Smooth muscle cell (in vitro differentiated cells): ENCODE measurements around the gene GAB3. TPM values are rescaled to one million over a fixed set of nuclear protein-coding genes. Genes with fewer than 3 reads are reported as not detected.

Source experiments
- DNase-seq: peaks from one replicate; lab custom pipeline; 2025; ENCODE audit not compliant: unreplicated experiment; lab: John Stamatoyannopoulos, UW
- H2AFZ ChIP-seq: fragments of 200-600 bp; sonication (generic); 2 replicates; pipeline ENCODE4 v1.6.0; 2016; ENCODE audit warnings: antibody characterized with exemption, low read depth, mild to moderate bottlenecking
- H3F3A ChIP-seq: fragments of 200-600 bp; sonication (generic); 2 replicates; pipeline ENCODE4 v1.6.0; 2017; ENCODE audit warnings: antibody characterized with exemption, low read depth
- H3K27ac ChIP-seq: fragments of 200-600 bp; sonication (generic); 2 replicates; pipeline ENCODE4 v1.5.1; 2016; ENCODE audit warnings: low read depth, mild to moderate bottlenecking
- H3K27me3 ChIP-seq: fragments of 200-600 bp; sonication (generic); 2 replicates; pipeline ENCODE4 v1.6.1; 2016; ENCODE audit warnings: low read depth, mild to moderate bottlenecking
- H3K36me3 ChIP-seq: fragments of 200-600 bp; sonication (generic); 2 replicates; pipeline ENCODE4 v1.5.1; 2016; ENCODE audit warnings: low read depth
- H3K4me1 ChIP-seq: fragments of 200-600 bp; sonication (generic); 2 replicates; pipeline ENCODE4 v1.5.1; 2016; ENCODE audit warnings: low read depth
- H3K4me2 ChIP-seq: fragments of 200-600 bp; sonication (generic); 2 replicates; pipeline ENCODE4 v1.6.0; 2016; ENCODE audit warnings: mild to moderate bottlenecking
- H3K4me3 ChIP-seq: fragments of 200-600 bp; sonication (generic); 2 replicates; pipeline ENCODE4 v1.5.1; 2016; ENCODE audit warnings: mild to moderate bottlenecking
- H3K79me2 ChIP-seq: fragments of 200-600 bp; sonication (generic); 2 replicates; pipeline ENCODE4 v1.6.0; 2016; ENCODE audit warnings: low read depth, mild to moderate bottlenecking
- H3K9ac ChIP-seq: fragments of 200-600 bp; sonication (generic); 2 replicates; pipeline ENCODE4 v1.6.0; 2016; ENCODE audit warnings: low read depth
- H3K9me3 ChIP-seq: fragments of 200-600 bp; sonication (generic); replicated peaks from 2 replicates; pipeline ENCODE4 v1.5.1; 2016; ENCODE audit warnings: low read depth
- H4K20me1 ChIP-seq: fragments of 200-600 bp; sonication (generic); 2 replicates; pipeline ENCODE4 v1.6.0; 2016; ENCODE audit warnings: low read depth
- CTCF ChIP-seq: fragments of 200-600 bp; sonication (generic); IDR thresholded peaks from 2 replicates; pipeline ENCODE4 v1.5.1; 2017; ENCODE audit warnings: borderline replicate concordance, mild to moderate bottlenecking, antibody characterized with exemption; ENCODE audit not compliant: insufficient read depth, poor library complexity, severe bottlenecking
- WGBS: methylation state at CpG from one replicate; pipeline ENCODE4 v1.1.7; 2016; ENCODE audit warnings: low lambda C conversion rate; 5-methylcytosine and 5-hydroxymethylcytosine counted together
- polyA plus RNA-seq: library from polyadenylated mRNA; unstranded; fragments of >200 nt; fragmentation: Nextera tagmentation; extraction: Ambion mirVana; gene quantifications from 2 replicates; pipeline ENCODE4 v1.2.1, GENCODE V29; 2016
- total RNA-seq: library from RNA; depleted of rRNA; stranded (reverse); fragments of >200 nt; gene quantifications from 2 replicates; pipeline ENCODE4 v1.2.3, GENCODE V29; 2014

GAB3 gene
- total and polyA plus RNA-seq, 2 experiments from 2014 or later, result 0.39 to 0.72 TPM

- no peak for TF ChIP-seq CTCF
Observed at GRCh38 chrX:154795016-154795415, 44.1 kb upstream of the GAB3 start.

GRCh38 chrX:154793084-154793795 is 42.4 kb upstream of the GAB3 start:
- 83% methylated on average over 7 of the region's 7 CpGs for WGBS
- no peak for DNase-seq
- Histone ChIP-seq H3K9me3 (no peaks in the 10 kb centered on the region), H3K36me3 (no peaks in the 10 kb centered on the region), H3F3A (no peaks in the 10 kb centered on the region), H3K79me2 (no peaks in the 10 kb centered on the region), H3K4me2 (no peak overlapping the region), H3K4me3 (no peak overlapping the region), H3K27me3 (no peaks in the 10 kb centered on the region), H4K20me1 (no peaks in the 10 kb centered on the region), H2AFZ (no peak overlapping the region), H3K9ac (no peak overlapping the region), H3K4me1 (no peaks in the 10 kb centered on the region), H3K27ac (no peak overlapping the region)
- TF ChIP-seq CTCF, result no peak

More at GRCh38 chrX:154795016-154795415, 44.1 kb upstream of the GAB3 start:
- H3K27me3 ChIP-seq, result no peaks in the 10 kb centered on the region
- no peaks in the 10 kb centered on the region for H3K79me2 ChIP-seq
- H3K9me3 ChIP-seq, result no peaks in the 10 kb centered on the region
- H3K4me1 ChIP-seq, result no peaks in the 10 kb centered on the region
- H3K4me3 ChIP-seq, result no peak overlapping the region
- H3K4me2 ChIP-seq, result no peak overlapping the region
- 64% methylated on average over 2 of the region's 2 CpGs for WGBS
- H3K27ac ChIP-seq, result no peak overlapping the region
- no peaks in the 10 kb centered on the region for H4K20me1 ChIP-seq
- H3K9ac ChIP-seq, result no peak overlapping the region
- no peak for DNase-seq
- H3F3A ChIP-seq, result no peaks in the 10 kb centered on the region
- H3K36me3 ChIP-seq, result no peaks in the 10 kb centered on the region
- H2AFZ ChIP-seq, result no peak overlapping the region

GRCh38 chrX:154791939-154792338 is 41.1 kb upstream of the GAB3 start:
- no peak for TF ChIP-seq CTCF
- Histone ChIP-seq H3F3A (no peaks in the 10 kb centered on the region), H4K20me1 (no peaks in the 10 kb centered on the region), H3K27ac (no peak overlapping the region), H3K4me2 (no peak overlapping the region), H3K79me2 (no peaks in the 10 kb centered on the region), H3K4me1 (no peaks in the 10 kb centered on the region), H3K36me3 (no peaks in the 10 kb centered on the region), H2AFZ (no peak overlapping the region), H3K9ac (no peak overlapping the region), H3K4me3 (no peak overlapping the region), H3K27me3 (no peaks in the 10 kb centered on the region), H3K9me3 (no peaks in the 10 kb centered on the region)
- WGBS, result 85% methylated on average over 8 of the region's 8 CpGs
- DNase-seq, result no peak

- WGBS, result 69% methylated on average over 4 of the region's 4 CpGs
- Histone ChIP-seq H3F3A (no peaks in the 10 kb centered on the region), H3K79me2 (no peaks in the 10 kb centered on the region)
Observed at GRCh38 chrX:154791467-154791866, 40.6 kb upstream of the GAB3 start.

More at GRCh38 chrX:154791467-154791866, 40.6 kb upstream of the GAB3 start:
- no peak for TF ChIP-seq CTCF
- H3K27me3 ChIP-seq, result no peaks in the 10 kb centered on the region
- no peaks in the 10 kb centered on the region for H3K4me1 ChIP-seq
- no peaks in the 10 kb centered on the region for H3K36me3 ChIP-seq
- H3K4me3 ChIP-seq, result no peak overlapping the region
- no peak overlapping the region for H3K27ac ChIP-seq
- H4K20me1 ChIP-seq, result no peaks in the 10 kb centered on the region
- no peak overlapping the region for H3K9ac ChIP-seq
- DNase-seq, result no peak
- no peak overlapping the region for H2AFZ ChIP-seq
- no peak overlapping the region for H3K4me2 ChIP-seq
- no peaks in the 10 kb centered on the region for H3K9me3 ChIP-seq
